Measurements from ENCODE around the gene RUNDC3A.
"Not testable (repeated sequence)": the region's sequence is repeated elsewhere in the genome, so short reads cannot be mapped to it uniquely, and the experiment has no call there.

The RUNDC3A gene

GRCh38 chr17:44330263-44330662, 21.9 kb downstream of the RUNDC3A start:
- not testable (repeated sequence) for H3K27ac ChIP-seq (ENCODE audit: extremely low read depth, low read depth, low read length); H3K4me1 ChIP-seq (ENCODE audit: control insufficient read depth, insufficient read depth, low read length); H3K9me3 ChIP-seq (ENCODE audit: control insufficient read depth, insufficient read depth, low read depth, low read length); H3K36me3 ChIP-seq (ENCODE audit: control insufficient read depth in 2 of 2, insufficient read depth in 1 of 2, low read length in 2 of 2); H3K4me3 ChIP-seq (ENCODE audit: low read depth, low read length)
- ChIA-PET POLR2A (interaction anchor here (0.7 to 3.7 kb wide), 3 partner anchors 15 to 109 kb away, joined by 5 to 18 read pairs (median 8); no protein-coding TSS in a partner anchor), CTCF (interaction anchor here (0.6 to 3.7 kb wide), 23 partner anchors 10 to 745 kb away, joined by 3 to 33 read pairs (median 7); partner anchors contain the start of gene GRN)
- peak; percentile 64 for TF ChIP-seq ZNF362 (tag by site-specific recombination; IDR thresholded peaks at IDR 0.05)

DNA sequence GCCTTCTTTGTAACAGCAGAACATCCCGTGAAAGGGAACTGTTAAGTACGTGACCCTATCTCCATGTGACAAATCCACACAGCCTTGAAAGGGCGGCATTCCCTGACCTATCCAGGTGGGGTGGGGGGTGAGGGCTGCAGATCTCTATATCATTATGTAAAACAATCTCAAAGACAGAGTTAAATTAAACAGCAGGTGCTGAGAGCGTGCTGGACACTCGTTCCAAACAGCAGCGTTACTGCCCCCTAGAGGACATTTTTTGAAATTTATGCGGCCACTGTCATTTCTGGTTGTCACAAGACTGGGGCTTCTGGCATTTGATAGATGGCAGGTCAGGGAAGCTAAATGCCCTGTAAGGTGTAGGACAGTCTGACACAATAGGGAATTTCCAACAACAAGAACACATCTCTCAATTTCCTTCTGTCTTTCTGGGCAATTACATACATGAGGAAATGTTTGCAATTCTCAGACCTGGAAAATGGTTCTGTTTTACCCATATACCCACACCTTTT, 22.9 kb downstream of the RUNDC3A start:
- H3K9me3 ChIP-seq (ENCODE audit: control insufficient read depth, insufficient read depth, low read depth, low read length): no peaks in the 10 kb centered on the region
- H3K4me1 ChIP-seq (ENCODE audit: control insufficient read depth, insufficient read depth, low read length): peaks cover 4% of the 10 kb centered on the region
- no peak overlapping the region for H3K27ac ChIP-seq (ENCODE audit: extremely low read depth, low read depth, low read length)
- ChIA-PET POLR2A (interaction anchor here (3.7 kb wide), 1 partner anchor 110 kb away, joined by 18 read pairs; no protein-coding TSS in a partner anchor), CTCF (interaction anchor here (0.6 to 3.7 kb wide), 37 partner anchors 9 to 1594 kb away, joined by 3 to 33 read pairs (median 5); partner anchors contain the start of genes ATXN7L3 and GRN)
- no peaks in the 10 kb centered on the region for H3K36me3 ChIP-seq (ENCODE audit: control insufficient read depth in 2 of 2, insufficient read depth in 1 of 2, low read length in 2 of 2)
- no peak overlapping the region for H3K4me3 ChIP-seq (ENCODE audit: low read depth, low read length)
- no peak for TF ChIP-seq ZBTB20 (tag by site-specific recombination; IDR thresholded peaks at IDR 0.05)
- 0 out of 2 replicates have a peak, but pooled peaks have one; percentile 15 for TF ChIP-seq ZNF24 (tag by site-specific recombination; IDR thresholded peaks at IDR 0.05)
- TF ChIP-seq IKZF3 (tag by site-specific recombination; IDR thresholded peaks at IDR 0.05): no peak
- TF ChIP-seq ZNF324 (tag by site-specific recombination; IDR thresholded peaks at IDR 0.05): no peak
- TF ChIP-seq ZBTB26 (tag by site-specific recombination; optimal IDR thresholded peaks at IDR 0.05): no peak
- peak; percentile 65; the same call in 1 of the 2 replicates for TF ChIP-seq ZSCAN30 (tag by site-specific recombination; IDR thresholded peaks at IDR 0.05)
- peak; percentile 71; the same call in 1 of the 2 replicates for TF ChIP-seq ZNF10 (tag by site-specific recombination; IDR thresholded peaks at IDR 0.05)
- TF ChIP-seq SP2 (tag by site-specific recombination; IDR thresholded peaks at IDR 0.05): no peak
- no peak for TF ChIP-seq ZNF211 (tag by site-specific recombination; IDR thresholded peaks at IDR 0.05; ENCODE audit: low read depth)
- TF ChIP-seq ZEB2 (tag by site-specific recombination; IDR thresholded peaks at IDR 0.05): peak; percentile 58
- TF ChIP-seq KLF1 (tag by site-specific recombination; IDR thresholded peaks at IDR 0.05): no peak
- 0 out of 2 replicates have a peak, but pooled peaks have one; percentile 33 for TF ChIP-seq ZBTB17 (tag by site-specific recombination; IDR thresholded peaks at IDR 0.05)
- TF ChIP-seq ZNF354C (tag by site-specific recombination; IDR thresholded peaks at IDR 0.05; ENCODE audit: borderline replicate concordance, low read depth): no peak
- TF ChIP-seq PRDM6 (tag by site-specific recombination; IDR thresholded peaks at IDR 0.05): no peak
- no peak for TF ChIP-seq HOXD13 (CRISPR knock-in tag; IDR thresholded peaks at IDR 0.05; ENCODE audit: borderline replicate concordance)
- peak; percentile 42; the same call in 1 of the 2 replicates for TF ChIP-seq ZNF660 (tag by site-specific recombination; IDR thresholded peaks at IDR 0.05)
- TF ChIP-seq ZNF600 (tag by site-specific recombination; IDR thresholded peaks at IDR 0.05): peak; percentile 74
- TF ChIP-seq ZNF510 (tag by site-specific recombination; IDR thresholded peaks at IDR 0.05; ENCODE audit: insufficient replicate concordance): no peak
- no peak for TF ChIP-seq ZNF311 (tag by site-specific recombination; IDR thresholded peaks at IDR 0.05; ENCODE audit: borderline replicate concordance)
- peak; percentile 81 for TF ChIP-seq ZNF654 (tag by site-specific recombination; IDR thresholded peaks at IDR 0.05; ENCODE audit: low read depth)
- no peak; the same call in 1 of the 2 replicates for TF ChIP-seq ZBTB8A (tag by site-specific recombination; IDR thresholded peaks at IDR 0.05)
- no peak for TF ChIP-seq ZNF398 (tag by site-specific recombination; IDR thresholded peaks at IDR 0.05)
- no peak for TF ChIP-seq ZNF112 (tag by site-specific recombination; IDR thresholded peaks at IDR 0.05)
- TF ChIP-seq, protein P1, sequence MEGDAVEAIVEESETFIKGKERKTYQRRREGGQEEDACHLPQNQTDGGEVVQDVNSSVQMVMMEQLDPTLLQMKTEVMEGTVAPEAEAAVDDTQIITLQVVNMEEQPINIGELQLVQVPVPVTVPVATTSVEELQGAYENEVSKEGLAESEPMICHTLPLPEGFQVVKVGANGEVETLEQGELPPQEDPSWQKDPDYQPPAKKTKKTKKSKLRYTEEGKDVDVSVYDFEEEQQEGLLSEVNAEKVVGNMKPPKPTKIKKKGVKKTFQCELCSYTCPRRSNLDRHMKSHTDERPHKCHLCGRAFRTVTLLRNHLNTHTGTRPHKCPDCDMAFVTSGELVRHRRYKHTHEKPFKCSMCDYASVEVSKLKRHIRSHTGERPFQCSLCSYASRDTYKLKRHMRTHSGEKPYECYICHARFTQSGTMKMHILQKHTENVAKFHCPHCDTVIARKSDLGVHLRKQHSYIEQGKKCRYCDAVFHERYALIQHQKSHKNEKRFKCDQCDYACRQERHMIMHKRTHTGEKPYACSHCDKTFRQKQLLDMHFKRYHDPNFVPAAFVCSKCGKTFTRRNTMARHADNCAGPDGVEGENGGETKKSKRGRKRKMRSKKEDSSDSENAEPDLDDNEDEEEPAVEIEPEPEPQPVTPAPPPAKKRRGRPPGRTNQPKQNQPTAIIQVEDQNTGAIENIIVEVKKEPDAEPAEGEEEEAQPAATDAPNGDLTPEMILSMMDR (tag by site-specific recombination; IDR thresholded peaks at IDR 0.05): 0 out of 2 replicates have a peak, but pooled peaks have one; percentile 47
- 0 out of 2 replicates have a peak, but pooled peaks have one; percentile 18 for TF ChIP-seq ZNF2 (tag by site-specific recombination; IDR thresholded peaks at IDR 0.05)
- 0 out of 2 replicates have a peak, but pooled peaks have one; percentile 13 for TF ChIP-seq SCRT2 (tag by site-specific recombination; IDR thresholded peaks at IDR 0.05)
